ENCODE data around the gene TMEM47.

GRCh38 chrX:34656842-34657725, at the start of gene TMEM47:
- TF ChIP-seq CTCF (conservative IDR thresholded peaks at IDR 0.05 in 1 of 2, IDR thresholded peaks at IDR 0.05 in 1 of 2; ENCODE audit: extremely low read depth in 1 of 2, insufficient read depth in 1 of 2, low read depth in 1 of 2, low read length in 2 of 2) (no peak), EZH2 (IDR thresholded peaks at IDR 0.05; ENCODE audit: borderline replicate concordance, low read length) (no peak)
